Activated naive CD4-positive, alpha-beta T cell treated with anti-CD3 and anti-CD28 coated beads, Interleukin-2, amount 50 U/mL, for 24 hours (primary cell): ENCODE measurements around the gene PRPF6.
A peak's percentile ranks its signal among the peaks of the same experiment; 100 is the strongest.
"Not testable (repeated sequence)": the region's sequence is repeated elsewhere in the genome, so short reads cannot be mapped to it uniquely, and the experiment has no call there.

Source experiments
- H3K27ac Mint-ChIP-seq: one replicate; pipeline ENCODE4 v1.8.0; 2021; ENCODE audit warnings: mild to moderate bottlenecking, mixed read lengths
- H3K27me3 Mint-ChIP-seq: one replicate; pipeline ENCODE4 v1.8.0; 2021; ENCODE audit warnings: mixed read lengths
- H3K36me3 Mint-ChIP-seq: one replicate; pipeline ENCODE4 v1.8.0; 2021; ENCODE audit warnings: mixed read lengths
- H3K4me1 Mint-ChIP-seq: one replicate; pipeline ENCODE4 v1.8.0; 2021; ENCODE audit warnings: mixed read lengths
- H3K4me3 Mint-ChIP-seq: one replicate; pipeline ENCODE4 v1.8.0; 2021; ENCODE audit warnings: mild to moderate bottlenecking, mixed read lengths
- H3K9me3 Mint-ChIP-seq: one replicate; pipeline ENCODE4 v1.8.0; 2021; ENCODE audit warnings: mixed read lengths

The PRPF6 gene

DNA sequence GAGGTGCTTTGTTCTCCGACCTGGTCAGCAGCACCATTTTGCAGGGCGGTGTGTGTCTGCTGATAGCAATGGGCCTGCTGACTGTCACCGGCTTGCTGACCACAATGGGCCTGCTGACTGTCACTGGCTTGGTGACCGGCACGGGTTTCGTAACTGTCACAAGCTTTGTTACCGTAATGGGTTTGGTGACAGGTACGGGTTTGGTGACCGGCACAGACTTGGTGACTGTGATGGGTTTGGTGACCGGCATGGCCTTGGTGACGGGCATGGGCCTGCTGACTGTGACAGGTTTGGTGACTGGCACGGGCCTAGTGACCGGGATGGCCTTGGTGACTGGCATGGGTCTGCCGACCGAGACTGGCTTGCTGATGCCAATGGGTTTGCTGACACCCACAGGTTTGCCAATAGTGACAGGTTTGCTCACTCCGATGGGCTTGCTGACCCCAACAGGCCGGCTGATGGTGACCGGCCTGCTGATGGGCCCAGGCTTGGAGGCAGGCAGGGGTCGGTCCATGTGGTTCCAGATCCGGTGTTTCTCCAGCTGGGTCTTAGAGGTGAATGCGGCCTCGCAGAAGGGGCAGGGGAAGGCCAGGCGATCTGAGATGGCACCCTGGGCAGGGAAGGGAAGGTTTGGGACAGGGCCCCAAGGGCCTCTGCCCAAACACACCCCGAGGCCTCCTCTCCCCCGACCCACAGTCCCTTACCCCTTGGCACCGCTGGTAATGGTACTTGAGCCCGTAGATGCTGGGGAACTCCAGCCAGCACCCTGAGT is 14.6 kb upstream of the PRPF6 start:
- H3K4me3 Mint-ChIP-seq, result no peak overlapping the region
- H3K36me3 Mint-ChIP-seq, result peaks cover 2% of the 10 kb centered on the region
- H3K4me1 Mint-ChIP-seq, result peaks cover 13% of the 10 kb centered on the region
- no peaks in the 10 kb centered on the region for H3K9me3 Mint-ChIP-seq
- H3K27ac Mint-ChIP-seq, result no peak overlapping the region
- no peaks in the 10 kb centered on the region for H3K27me3 Mint-ChIP-seq

DNA sequence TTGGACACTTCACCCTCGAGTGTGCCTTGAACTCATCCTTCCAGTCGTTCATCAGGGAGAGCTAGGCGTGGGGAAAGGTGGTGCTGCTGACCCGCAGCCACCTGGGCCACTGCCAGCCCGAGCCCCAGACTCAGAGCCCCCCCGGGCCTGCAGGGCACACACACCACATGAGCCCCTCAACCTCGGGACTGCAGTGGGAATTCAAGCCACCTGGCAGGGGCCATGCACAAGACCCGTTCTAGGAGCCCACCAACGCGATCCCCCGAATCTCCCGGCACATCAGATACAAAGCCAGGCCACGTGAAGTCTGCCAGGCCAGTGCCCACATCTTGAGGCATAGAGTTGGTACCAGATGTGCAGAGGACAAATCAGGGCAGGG is 14.0 kb upstream of the PRPF6 start:
- Mint-ChIP-seq H3K9me3 (no peaks in the 10 kb centered on the region), H3K4me1 (peaks cover 13% of the 10 kb centered on the region), H3K4me3 (no peak overlapping the region), H3K27me3 (no peaks in the 10 kb centered on the region), H3K27ac (no peak overlapping the region), H3K36me3 (peaks cover 2% of the 10 kb centered on the region)

DNA sequence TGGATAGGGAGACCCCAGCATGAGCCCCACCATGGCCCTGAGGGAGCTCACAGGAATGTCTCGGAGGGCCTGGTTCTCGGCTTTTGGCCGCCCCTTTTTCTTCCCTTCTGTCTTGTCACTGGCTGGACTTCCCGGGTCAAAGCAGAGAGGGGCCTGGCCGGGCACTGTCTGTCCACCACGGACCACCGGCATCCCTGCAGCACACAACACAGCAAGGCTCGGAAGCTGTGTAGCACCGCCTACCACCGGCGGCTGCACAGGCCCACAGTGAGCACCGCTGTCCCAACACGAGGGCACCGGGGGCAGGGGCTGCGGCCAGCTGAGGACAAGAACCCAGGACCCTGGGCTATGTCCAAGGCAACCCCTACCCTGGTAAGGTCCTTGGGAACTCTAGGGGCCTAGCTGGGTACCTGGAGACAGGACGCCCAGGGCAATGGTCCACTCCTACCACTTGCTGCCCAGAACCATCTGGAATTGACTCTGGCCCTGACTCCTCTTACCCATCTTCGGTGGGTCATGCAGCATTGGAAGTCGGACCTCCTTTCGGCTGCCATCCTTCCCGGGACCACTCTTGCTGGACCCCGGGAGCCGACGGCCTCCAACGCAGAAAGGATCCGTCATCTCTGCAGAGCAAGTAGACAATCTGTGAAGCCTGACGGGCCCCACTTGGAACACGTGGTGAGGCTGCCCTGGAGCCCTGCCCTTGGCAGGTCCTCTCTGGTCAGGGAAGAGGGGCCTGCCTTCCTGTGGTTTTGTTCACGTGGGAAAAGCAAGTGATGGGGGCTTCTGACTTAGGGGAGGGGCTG is 13.4 kb upstream of the PRPF6 start:
- no peaks in the 10 kb centered on the region for H3K9me3 Mint-ChIP-seq
- H3K4me3 Mint-ChIP-seq, result no peak overlapping the region
- no peak overlapping the region for H3K27ac Mint-ChIP-seq
- H3K27me3 Mint-ChIP-seq, result no peaks in the 10 kb centered on the region
- H3K4me1 Mint-ChIP-seq, result peaks cover 13% of the 10 kb centered on the region
- H3K36me3 Mint-ChIP-seq, result peaks cover 2% of the 10 kb centered on the region

DNA sequence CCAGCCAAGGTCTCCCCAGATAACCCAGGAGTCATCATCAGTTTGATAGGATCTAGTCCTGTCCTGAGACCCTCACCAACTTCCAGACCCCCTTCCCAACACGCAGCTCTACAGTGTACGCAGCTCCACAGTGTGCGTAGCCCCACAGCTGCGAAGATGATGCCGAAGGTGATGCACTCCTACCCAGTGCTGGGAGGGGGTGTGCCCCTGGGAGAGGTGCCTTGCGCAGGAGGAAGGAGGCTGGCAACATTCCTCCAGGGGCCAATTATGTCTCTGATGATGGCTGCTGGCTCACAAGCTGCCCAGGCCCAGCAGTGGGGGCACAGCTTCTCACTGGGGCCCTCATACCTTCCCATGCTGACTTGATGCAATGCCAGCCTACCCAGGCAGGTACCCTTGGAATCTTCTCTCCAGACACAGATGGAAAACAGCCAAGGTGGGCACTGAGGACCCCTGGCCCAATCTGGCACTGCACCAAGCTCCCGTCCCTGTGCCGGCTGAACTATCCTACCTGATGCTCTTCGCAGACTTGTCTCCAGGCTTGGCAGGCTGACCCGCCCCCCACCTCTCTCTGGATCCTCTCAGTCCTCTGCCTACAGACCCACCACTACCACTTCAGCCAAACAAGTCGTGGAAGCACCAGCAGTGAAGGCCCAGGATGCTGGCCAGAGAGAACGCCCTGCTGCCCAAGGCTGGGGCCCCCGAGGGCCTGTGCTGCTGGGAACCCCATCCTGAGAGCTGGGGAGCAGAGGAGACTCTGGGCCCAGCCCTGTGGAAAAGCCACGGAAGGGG is 12.6 kb upstream of the PRPF6 start:
- H3K4me3 Mint-ChIP-seq, result peak overlapping the region; percentile 86
- H3K27me3 Mint-ChIP-seq, result no peaks in the 10 kb centered on the region
- H3K4me1 Mint-ChIP-seq, result peaks cover 14% of the 10 kb centered on the region
- H3K27ac Mint-ChIP-seq, result peak overlapping the region; percentile 87
- no peaks in the 10 kb centered on the region for H3K9me3 Mint-ChIP-seq
- no peaks in the 10 kb centered on the region for H3K36me3 Mint-ChIP-seq

DNA sequence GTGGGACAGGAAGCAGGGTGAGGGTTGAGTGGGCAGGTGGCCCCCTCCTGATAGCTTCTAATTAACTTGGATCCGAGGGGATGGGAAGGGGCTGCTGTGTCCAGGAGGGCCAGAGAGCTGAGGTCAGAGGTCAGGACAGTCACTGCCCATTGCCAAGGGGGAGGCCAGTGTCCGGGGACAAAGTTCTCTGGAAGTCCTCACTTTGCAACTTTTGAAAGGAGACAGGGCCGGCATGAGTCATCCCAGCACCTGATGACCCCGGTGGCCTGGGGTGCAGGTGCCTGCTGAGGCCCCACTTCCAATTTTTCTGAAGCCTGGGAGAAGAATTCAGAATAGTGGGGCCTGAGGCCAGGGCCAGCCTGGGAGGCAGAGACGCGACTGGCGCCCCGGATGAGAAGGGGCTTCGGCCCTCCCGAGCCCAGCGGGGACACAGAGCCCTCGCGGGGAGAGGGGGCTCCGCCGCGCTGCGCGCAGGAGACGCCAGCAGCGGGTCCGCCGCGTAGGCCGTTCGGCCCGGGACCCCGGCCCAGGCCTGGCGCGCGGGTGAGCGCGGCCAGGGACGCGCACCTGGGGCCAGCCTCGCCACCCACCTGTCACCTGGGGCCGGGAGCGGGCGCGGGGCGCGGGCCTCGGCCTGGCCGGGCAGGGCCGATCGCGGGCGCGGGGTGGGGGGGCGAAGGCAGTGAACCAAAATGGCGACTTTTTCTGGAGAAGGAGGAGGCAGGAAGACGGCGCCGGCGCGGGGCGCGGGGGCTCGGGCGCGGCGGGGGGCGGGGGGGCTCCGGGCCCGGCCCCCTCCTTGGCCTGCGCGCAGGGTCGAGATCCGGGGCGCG is 11.8 kb upstream of the PRPF6 start:
- Mint-ChIP-seq H3K27ac (peak overlapping the region; percentile 87), H3K9me3 (no peaks in the 10 kb centered on the region), H3K27me3 (no peaks in the 10 kb centered on the region), H3K4me3 (peak overlapping the region; percentile 86), H3K36me3 (no peaks in the 10 kb centered on the region), H3K4me1 (peaks cover 21% of the 10 kb centered on the region)

DNA sequence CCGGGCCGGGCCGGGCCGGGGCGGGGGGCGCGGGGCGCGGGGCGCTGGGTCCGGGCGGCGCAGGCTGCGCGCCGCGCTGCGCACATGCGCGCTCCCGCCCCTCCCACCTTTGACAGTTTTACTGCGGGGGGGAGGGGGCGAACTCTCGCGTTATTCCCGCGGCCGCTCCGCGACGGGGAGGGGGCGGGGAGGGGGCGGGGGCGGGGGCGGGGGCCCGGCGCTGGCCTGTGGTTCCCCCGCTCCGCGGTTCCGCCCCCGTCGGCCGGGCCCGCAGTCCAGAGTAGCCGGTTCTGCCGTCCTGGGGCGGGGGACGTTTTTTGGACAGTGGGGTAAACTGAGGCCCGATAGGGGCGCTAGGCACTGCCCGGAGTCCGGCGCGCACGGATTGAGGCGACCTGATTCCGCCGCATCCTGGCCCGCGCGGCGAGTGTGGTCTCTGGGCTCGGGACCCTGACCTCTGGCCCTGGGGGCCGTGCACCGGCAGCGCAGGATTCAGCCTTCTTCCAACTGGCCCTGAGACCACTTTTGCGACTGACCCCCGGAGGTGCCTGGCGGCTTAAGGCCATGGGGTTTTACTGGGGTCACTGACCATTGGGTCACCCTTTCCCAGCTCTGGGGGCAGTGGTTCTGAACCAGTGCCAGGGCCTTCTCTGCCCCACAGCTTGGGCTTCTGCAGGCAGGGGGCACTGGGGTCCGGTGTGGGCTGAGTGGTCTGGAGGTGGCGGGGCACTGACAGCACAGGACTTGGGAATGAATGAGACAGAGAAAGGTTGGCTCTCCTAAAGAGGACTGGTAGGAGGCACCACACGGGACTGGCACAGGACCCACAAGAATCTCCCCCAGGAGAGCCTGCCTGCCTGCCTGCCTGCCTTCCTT is 10.9 kb upstream of the PRPF6 start, which contains the start of gene ZNF512B:
Gene ZNF512B (minus strand): TSS at position 93 of the 876 bp plus-strand sequence. CDS start 1,980 bp downstream, outside the sequence.
- H3K9me3 Mint-ChIP-seq, result no peaks in the 10 kb centered on the region
- H3K4me3 Mint-ChIP-seq, result peak within 1 kb of the TSS; percentile 86
- no peaks in the 10 kb centered on the region for H3K27me3 Mint-ChIP-seq
- H3K36me3 Mint-ChIP-seq, result peaks cover 1% of the 10 kb centered on the region
- peak within 1 kb of the TSS; percentile 87 for H3K27ac Mint-ChIP-seq
- H3K4me1 Mint-ChIP-seq, result peaks cover 27% of the 10 kb centered on the region

DNA sequence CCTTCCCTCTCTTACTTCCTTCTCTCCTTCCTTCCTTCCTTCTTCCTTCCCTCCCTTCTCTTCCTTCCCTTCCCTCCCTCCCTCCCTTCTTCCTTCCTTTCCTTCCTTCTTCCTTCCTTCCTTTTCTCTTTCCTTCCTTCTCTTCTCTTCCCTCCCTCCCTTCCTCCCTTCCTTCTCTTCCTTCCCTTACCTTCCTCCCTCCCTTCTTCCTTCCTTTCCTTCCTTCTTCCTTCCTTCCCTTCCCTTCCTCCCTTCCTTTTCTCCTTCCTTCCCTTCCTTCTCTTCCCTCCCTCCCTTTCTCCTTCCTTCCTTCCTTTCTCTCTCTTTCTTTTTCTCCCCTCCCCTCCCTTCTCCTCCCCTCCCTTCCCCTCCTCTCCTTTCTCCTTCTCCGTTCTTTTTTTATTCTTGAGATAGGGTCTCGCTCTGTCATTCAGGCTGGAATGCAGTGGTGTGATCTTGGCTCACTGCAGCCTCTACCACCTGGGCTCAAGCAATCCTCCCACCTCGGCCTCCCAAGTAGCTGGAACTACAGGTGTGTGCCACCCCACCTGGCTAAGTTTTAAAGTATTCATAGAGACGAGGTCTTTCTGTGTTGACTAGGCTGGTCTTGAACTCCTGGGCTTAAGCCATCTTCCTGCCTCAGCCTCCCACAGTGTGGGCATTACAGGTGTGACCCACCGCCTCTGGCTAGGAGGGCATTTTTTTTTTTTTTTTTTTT is 10.1 kb upstream of the PRPF6 start:
- Mint-ChIP-seq H3K4me1 (peaks cover 28% of the 10 kb centered on the region), H3K27me3 (no peaks in the 10 kb centered on the region), H3K36me3 (peaks cover 1% of the 10 kb centered on the region), H3K9me3 (no peaks in the 10 kb centered on the region), H3K27ac (peak overlapping the region; percentile 78), H3K4me3 (peak overlapping the region; percentile 63)

DNA sequence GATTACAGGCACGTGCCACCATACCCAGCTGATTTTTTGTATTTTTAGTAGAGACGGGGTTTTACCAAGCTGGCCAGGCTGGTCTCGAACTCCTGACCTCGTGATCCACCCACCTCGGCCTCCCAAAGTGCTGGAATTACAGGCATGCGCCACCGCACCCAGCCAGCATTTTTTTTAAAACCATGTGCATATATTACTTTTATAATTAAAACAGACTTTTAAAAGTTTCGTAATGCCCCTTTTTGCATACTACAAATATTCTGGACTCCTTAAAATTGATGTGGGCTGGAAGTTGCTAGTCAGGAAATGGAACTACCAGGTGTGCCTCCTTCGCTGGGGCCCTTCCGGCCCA is 9.0 kb upstream of the PRPF6 start:
- H3K27me3 Mint-ChIP-seq, result not testable (repeated sequence)

DNA sequence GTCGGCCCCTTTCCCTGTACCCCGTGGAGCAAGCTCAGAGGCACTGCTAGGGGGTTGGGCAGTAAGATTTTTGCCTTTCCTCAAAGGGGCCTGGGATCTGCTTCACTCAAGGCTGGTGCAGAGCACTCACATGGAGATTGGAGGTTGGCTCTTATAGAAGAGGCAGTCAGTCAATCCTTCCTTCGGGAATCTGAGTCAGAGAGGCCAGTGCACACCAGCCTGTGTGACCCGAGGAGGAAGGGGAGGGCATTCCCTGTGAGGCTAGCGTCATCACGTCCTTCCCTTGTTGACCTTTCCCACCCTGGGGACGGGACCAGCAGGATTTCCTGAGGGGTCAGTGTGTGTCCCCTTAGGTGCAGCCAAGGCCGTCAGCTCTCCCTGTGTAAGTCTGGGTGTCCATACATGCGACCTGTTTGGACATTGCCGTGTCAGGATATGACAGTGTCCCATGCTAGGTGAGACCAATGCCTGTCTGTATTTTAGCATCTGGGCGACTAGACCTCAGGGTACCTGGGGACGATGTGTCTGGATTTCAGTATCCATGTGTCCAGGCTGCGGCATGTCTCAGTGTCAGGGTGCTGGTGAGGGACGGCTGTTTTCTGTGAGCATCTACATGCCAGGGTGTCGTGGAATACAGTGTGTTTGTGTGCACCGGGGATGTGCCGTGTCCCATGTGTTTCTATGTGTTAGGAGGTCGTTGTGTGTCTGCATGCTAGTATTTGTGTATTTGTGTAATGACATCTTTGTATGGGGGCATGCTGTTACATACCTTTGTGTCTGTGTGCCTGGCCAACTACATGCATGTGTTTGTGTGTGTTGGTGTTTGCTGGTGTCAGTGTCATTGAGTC is 8.4 kb upstream of the PRPF6 start:
- no peak overlapping the region for H3K4me3 Mint-ChIP-seq
- no peaks in the 10 kb centered on the region for H3K9me3 Mint-ChIP-seq
- H3K4me1 Mint-ChIP-seq, result peaks cover 45% of the 10 kb centered on the region
- H3K27ac Mint-ChIP-seq, result peak overlapping the region; percentile 71
- peaks cover 1% of the 10 kb centered on the region for H3K36me3 Mint-ChIP-seq
- no peaks in the 10 kb centered on the region for H3K27me3 Mint-ChIP-seq

More for the DNA sequence above, 9.0 kb upstream of the PRPF6 start:
- not testable (repeated sequence) for H3K9me3 Mint-ChIP-seq, H3K36me3 Mint-ChIP-seq, H3K4me3 Mint-ChIP-seq
- H3K27ac Mint-ChIP-seq, result peak overlapping the region; percentile 46
- H3K4me1 Mint-ChIP-seq, result peaks cover 39% of the 10 kb centered on the region

DNA sequence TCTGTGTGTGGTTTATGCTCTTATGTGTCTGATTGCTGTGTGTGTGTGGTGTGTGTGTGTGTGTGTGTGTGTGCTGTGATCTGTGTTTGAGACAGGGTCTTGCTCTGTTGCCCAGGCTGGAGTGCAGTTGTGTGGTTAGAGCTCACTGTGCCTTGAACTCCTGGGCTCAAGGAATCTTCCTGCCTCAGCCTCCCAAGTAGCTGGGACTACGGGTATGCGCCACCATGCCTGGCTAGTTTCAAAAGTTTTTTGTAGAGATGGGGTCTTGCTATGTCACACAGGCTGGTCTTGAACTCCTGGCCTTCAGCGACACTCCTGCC is 7.8 kb upstream of the PRPF6 start:
- Mint-ChIP-seq H3K36me3 (peaks cover 1% of the 10 kb centered on the region), H3K9me3 (no peaks in the 10 kb centered on the region), H3K4me3 (no peak overlapping the region), H3K4me1 (peaks cover 50% of the 10 kb centered on the region), H3K27me3 (no peaks in the 10 kb centered on the region), H3K27ac (no peak overlapping the region)

DNA sequence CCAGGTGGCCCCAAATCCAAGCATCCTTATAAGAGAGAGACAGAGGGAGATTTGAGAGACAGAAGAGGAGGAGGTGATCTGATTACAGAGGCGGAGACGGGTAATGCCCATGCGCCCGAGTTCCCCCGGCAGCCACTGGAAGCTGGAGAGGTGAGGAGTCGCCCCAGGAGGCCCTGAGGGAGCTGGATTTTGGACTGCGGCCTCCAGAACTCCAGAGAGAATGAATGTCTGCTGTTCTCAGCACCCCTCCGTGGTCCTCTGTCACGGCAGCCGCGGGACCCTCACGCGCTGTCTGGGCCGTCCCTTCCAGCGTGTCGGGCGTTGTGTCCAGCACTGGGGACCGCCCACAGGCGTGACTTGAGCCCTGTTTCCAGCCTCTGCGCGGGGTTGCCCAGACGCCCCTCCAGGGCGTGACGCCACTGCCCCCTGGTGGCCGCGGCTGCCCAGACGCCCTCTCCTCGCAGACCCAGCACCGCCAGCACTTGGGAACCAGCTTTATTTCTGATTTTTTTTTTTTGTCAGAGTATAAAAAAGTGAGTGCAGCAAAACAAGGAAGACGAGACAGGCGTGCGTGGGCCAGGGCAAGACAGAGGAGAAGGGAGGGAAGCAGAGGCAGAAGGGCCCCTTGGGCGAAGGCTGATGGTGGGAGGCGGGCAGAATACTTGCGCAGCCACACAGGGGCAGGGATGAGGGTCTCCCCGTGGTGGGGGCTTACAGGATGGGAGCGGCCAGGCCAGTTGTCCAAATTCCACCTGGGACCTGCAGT is 7.1 kb upstream of the PRPF6 start:
- H3K27me3 Mint-ChIP-seq, result no peaks in the 10 kb centered on the region
- peaks cover 47% of the 10 kb centered on the region for H3K4me1 Mint-ChIP-seq
- peak overlapping the region; percentile 24 for H3K27ac Mint-ChIP-seq
- no peak overlapping the region for H3K4me3 Mint-ChIP-seq
- no peaks in the 10 kb centered on the region for H3K9me3 Mint-ChIP-seq
- peaks cover 1% of the 10 kb centered on the region for H3K36me3 Mint-ChIP-seq

DNA sequence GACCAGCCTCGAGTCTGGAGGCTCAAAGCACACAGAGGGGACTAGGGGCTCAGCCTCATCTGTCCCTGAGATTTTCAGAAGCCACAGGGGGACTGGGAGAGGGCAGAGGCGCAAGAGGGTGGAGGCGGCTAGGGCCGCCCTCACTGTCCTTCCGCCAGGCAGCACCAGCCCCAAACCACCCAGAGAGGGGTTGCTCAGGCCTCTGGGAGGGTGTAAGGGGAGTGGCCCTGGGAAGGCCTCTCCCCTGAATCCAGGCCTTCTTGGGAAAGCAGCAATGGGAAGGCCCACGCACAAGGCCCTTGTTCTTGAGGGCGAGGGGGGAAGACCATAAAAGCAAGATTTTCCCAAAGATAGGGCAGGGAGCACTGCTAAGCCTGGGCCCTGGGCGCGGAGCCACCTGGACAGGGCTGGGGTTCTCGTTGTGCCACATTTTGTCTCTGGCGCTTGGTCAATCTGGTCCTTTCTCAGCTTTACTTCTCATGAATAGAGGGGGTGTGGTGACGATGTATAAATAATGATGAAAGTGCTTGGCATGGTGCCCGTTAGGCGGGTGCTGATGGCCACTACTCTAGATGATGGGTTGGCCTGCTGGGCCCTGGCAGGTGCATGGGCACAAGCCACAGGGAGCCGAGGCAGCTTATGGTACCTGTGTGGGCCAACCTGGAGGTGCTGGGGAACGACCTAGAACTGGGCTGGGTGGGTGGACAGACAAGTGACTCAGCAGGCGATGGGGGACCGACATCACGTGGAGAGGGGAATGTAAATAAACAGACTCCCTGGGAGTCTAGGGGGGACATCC is 6.3 kb upstream of the PRPF6 start:
- peaks cover 45% of the 10 kb centered on the region for H3K4me1 Mint-ChIP-seq
- H3K27ac Mint-ChIP-seq, result no peak overlapping the region
- H3K4me3 Mint-ChIP-seq, result no peak overlapping the region
- no peaks in the 10 kb centered on the region for H3K27me3 Mint-ChIP-seq
- H3K36me3 Mint-ChIP-seq, result peaks cover 1% of the 10 kb centered on the region
- no peaks in the 10 kb centered on the region for H3K9me3 Mint-ChIP-seq
